OCI-LY7 (cell line): ENCODE data around the gene UHMK1.

Experiments used
- EZH2phosphoT487 ChIP-seq: fragments of 200-600 bp; sonication (generic); IDR thresholded peaks from 2 replicates; pipeline ENCODE4 v1.6.1; 2018; ENCODE audit warnings: low read depth, borderline replicate concordance, mild to moderate bottlenecking, mixed run types, antibody characterized with exemption, low read length, moderate library complexity, mixed read lengths
- TF ChIP-seq, protein P1 (sequence below): fragments of 200-600 bp; sonication (generic); conservative IDR thresholded peaks from 2 replicates; pipeline ENCODE4 v1.5.1; 2014; ENCODE audit warnings: mild to moderate bottlenecking, antibody characterized with exemption, low read length, moderate library complexity, mixed read lengths

DNA sequence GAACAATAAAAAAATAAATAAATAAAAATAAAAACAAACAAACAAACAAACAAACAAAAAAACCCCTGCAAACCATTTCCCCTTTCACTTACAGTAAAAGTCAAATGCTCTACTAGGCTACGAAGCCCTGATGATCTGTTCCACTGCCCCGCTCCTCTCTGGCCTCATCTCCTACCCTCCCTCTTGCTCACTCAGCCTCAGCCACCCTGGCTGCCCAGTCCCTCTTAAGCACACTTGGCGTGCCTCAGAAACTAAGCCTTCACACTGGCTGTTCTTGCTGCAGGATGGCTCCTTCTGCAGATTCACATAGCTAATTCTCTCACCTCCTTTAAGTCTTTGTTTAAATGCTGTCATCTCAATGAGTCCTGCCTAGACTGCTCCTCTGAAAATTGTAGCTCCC, 30.8 kb upstream of the UHMK1 start:
- TF ChIP-seq, protein P1, sequence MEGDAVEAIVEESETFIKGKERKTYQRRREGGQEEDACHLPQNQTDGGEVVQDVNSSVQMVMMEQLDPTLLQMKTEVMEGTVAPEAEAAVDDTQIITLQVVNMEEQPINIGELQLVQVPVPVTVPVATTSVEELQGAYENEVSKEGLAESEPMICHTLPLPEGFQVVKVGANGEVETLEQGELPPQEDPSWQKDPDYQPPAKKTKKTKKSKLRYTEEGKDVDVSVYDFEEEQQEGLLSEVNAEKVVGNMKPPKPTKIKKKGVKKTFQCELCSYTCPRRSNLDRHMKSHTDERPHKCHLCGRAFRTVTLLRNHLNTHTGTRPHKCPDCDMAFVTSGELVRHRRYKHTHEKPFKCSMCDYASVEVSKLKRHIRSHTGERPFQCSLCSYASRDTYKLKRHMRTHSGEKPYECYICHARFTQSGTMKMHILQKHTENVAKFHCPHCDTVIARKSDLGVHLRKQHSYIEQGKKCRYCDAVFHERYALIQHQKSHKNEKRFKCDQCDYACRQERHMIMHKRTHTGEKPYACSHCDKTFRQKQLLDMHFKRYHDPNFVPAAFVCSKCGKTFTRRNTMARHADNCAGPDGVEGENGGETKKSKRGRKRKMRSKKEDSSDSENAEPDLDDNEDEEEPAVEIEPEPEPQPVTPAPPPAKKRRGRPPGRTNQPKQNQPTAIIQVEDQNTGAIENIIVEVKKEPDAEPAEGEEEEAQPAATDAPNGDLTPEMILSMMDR: no peak
- no peak for TF ChIP-seq EZH2phosphoT487
